GM12875 (cell line): ENCODE data around the gene ELL2.
A peak's percentile ranks its signal among the peaks of the same experiment; 100 is the strongest.

Experiments used
- H3K4me3 ChIP-seq: one replicate; pipeline ENCODE4 v1.5.1; 2011; ENCODE audit warnings: low read depth, low read length, control low read depth
- CTCF ChIP-seq: IDR thresholded peaks from 2 replicates; pipeline ENCODE4 v1.5.1; 2011; ENCODE audit warnings: low read depth, mild to moderate bottlenecking, control low read depth, inconsistent platforms, low read length, moderate library complexity, borderline replicate concordance; ENCODE audit not compliant: insufficient read depth

Gene ELL2

GRCh38 chr5:95850391-95850894, 111.2 kb downstream of the ELL2 start:
- no peak for TF ChIP-seq CTCF
- H3K4me3 ChIP-seq = no peak overlapping the region

GRCh38 chr5:95848701-95849100, 113.0 kb downstream of the ELL2 start:
- TF ChIP-seq CTCF = no peak
- no peak overlapping the region for H3K4me3 ChIP-seq

GRCh38 chr5:95847261-95847592, 114.4 kb downstream of the ELL2 start:
- no peak for TF ChIP-seq CTCF
- no peak overlapping the region for H3K4me3 ChIP-seq

GRCh38 chr5:95846554-95847260, 114.9 kb downstream of the ELL2 start:
- no peak overlapping the region for H3K4me3 ChIP-seq

GRCh38 chr5:95845391-95845790, 116.3 kb downstream of the ELL2 start:
- TF ChIP-seq CTCF = no peak
- no peak overlapping the region for H3K4me3 ChIP-seq

More at GRCh38 chr5:95846554-95847260, 114.9 kb downstream of the ELL2 start:
- peak; percentile 83 for TF ChIP-seq CTCF

GRCh38 chr5:95843733-95844223, 117.9 kb downstream of the ELL2 start:
- no peak for TF ChIP-seq CTCF
- H3K4me3 ChIP-seq = no peak overlapping the region
